ENCODE data around the gene LRRTM2. TPM values are rescaled to one million over a fixed set of nuclear protein-coding genes. Genes with fewer than 3 reads are reported as not detected.

LRRTM2 gene
- total RNA-seq, 4 donors from 2014 or later, result 0.06 to 0.42 (median 0.12) TPM

GRCh38 chr5:138873466-138874221 lies 1.5 kb downstream of the LRRTM2 start:
- Histone ChIP-seq H3K4me1 (peaks cover 51 to 79% (median 74%) of the 10 kb centered on the region in 4 donors), H3K36me3 (no peaks in the 10 kb centered on the region), H3K27ac (replicated peaks in 1 of 4) (no peak overlapping the region), H3K27me3 (no peaks in the 10 kb centered on the region), H3K4me3 (no peak overlapping the region), H3K9me3 (no peaks in the 10 kb centered on the region)
- TF ChIP-seq POLR2A (IDR thresholded peaks at IDR 0.05; ENCODE audit: low read depth) (no peak), POLR2AphosphoS5 (IDR thresholded peaks at IDR 0.05) (no peak), CTCF (IDR thresholded peaks at IDR 0.05) (no peak), EP300 (IDR thresholded peaks at IDR 0.05) (no peak)
- WGBS, result 73% methylated on average over 16 of the region's 17 CpGs
- DNase-seq (ENCODE audit: extremely low spot score), result no peak
- intact Hi-C loops (cut with DNase I), result no loop called here

GRCh38 chr5:138872841-138873465 lies 2.2 kb downstream of the LRRTM2 start:
- Histone ChIP-seq H3K9me3 (no peaks in the 10 kb centered on the region), H3K4me3 (no peak overlapping the region), H3K36me3 (no peaks in the 10 kb centered on the region), H3K27ac (replicated peaks in 1 of 4) (no peak overlapping the region), H3K4me1 (peaks cover 48 to 75% (median 72%) of the 10 kb centered on the region in 4 donors), H3K27me3 (no peaks in the 10 kb centered on the region)
- 86% methylated on average over 6 of the region's 6 CpGs for WGBS
- DNase-seq (ENCODE audit: extremely low spot score), result no peak
- intact Hi-C loops (cut with DNase I), result no loop called here
- TF ChIP-seq POLR2AphosphoS5 (IDR thresholded peaks at IDR 0.05) (no peak), POLR2A (IDR thresholded peaks at IDR 0.05; ENCODE audit: low read depth) (no peak), CTCF (IDR thresholded peaks at IDR 0.05) (no peak), EP300 (IDR thresholded peaks at IDR 0.05) (no peak)

GRCh38 chr5:138870611-138871010 lies 4.5 kb downstream of the LRRTM2 start:
- H3K4me3 ChIP-seq, result no peak overlapping the region

GRCh38 chr5:138869763-138870500 lies 5.2 kb downstream of the LRRTM2 start:
- intact Hi-C loops (cut with DNase I), result no loop called here
- Histone ChIP-seq H3K36me3 (no peaks in the 10 kb centered on the region), H3K4me1 (peaks cover 50 to 75% (median 69%) of the 10 kb centered on the region in 4 donors), H3K27me3 (no peaks in the 10 kb centered on the region), H3K4me3 (no peak overlapping the region), H3K9me3 (no peaks in the 10 kb centered on the region), H3K27ac (replicated peaks in 1 of 4) (no peak overlapping the region)
- DNase-seq (ENCODE audit: extremely low spot score), result no peak
- 70% methylated on average over 5 of the region's 5 CpGs for WGBS
- TF ChIP-seq CTCF (IDR thresholded peaks at IDR 0.05), result no peak
- TF ChIP-seq POLR2AphosphoS5 (IDR thresholded peaks at IDR 0.05), result no peak
- TF ChIP-seq POLR2A (IDR thresholded peaks at IDR 0.05; ENCODE audit: low read depth), result no peak
- TF ChIP-seq EP300 (IDR thresholded peaks at IDR 0.05), result no peak

More at GRCh38 chr5:138870611-138871010, 4.5 kb downstream of the LRRTM2 start:
- no peak for TF ChIP-seq POLR2A (IDR thresholded peaks at IDR 0.05; ENCODE audit: low read depth)
- no peak for TF ChIP-seq EP300 (IDR thresholded peaks at IDR 0.05)
- TF ChIP-seq CTCF (IDR thresholded peaks at IDR 0.05), result no peak
- TF ChIP-seq POLR2AphosphoS5 (IDR thresholded peaks at IDR 0.05), result no peak
- 54% methylated on average over 3 of the region's 3 CpGs for WGBS
- intact Hi-C loops (cut with DNase I), result no loop called here
- DNase-seq (ENCODE audit: extremely low spot score), result no peak
- H3K27ac ChIP-seq (replicated peaks in 1 of 4), result no peak overlapping the region
- no peaks in the 10 kb centered on the region for H3K36me3 ChIP-seq
- H3K9me3 ChIP-seq, result no peaks in the 10 kb centered on the region
- peaks cover 55 to 82% (median 76%) of the 10 kb centered on the region in 4 donors for H3K4me1 ChIP-seq
- H3K27me3 ChIP-seq, result no peaks in the 10 kb centered on the region

All from esophagus muscularis mucosa (tissue), 4 donors.